ENCODE measurements around the gene NOS2. TPM values are rescaled to one million over a fixed set of nuclear protein-coding genes. Genes with fewer than 3 reads are reported as not detected.
A peak's percentile ranks its signal among the peaks of the same experiment; 100 is the strongest.

The NOS2 gene
- total RNA-seq, 1 experiment from 2014 or later: 0.35 TPM

GRCh38 chr17:27793906-27794569 lies 6.3 kb downstream of the NOS2 start:
- peaks cover 55% of the 10 kb centered on the region for H3K27me3 Mint-ChIP-seq (ENCODE audit: low read depth)
- Histone ChIP-seq H3K27ac (ENCODE audit: insufficient read length, low read depth, low read length) (no peak overlapping the region), H3K23ac (ENCODE audit: insufficient read length, low read depth, low read length) (no peak overlapping the region), H3K4me2 (ENCODE audit: insufficient read depth, insufficient read length, low read length) (peak overlapping the region; percentile 45), H3K27me3 (ENCODE audit: insufficient read depth, low read length) (peaks cover 5% of the 10 kb centered on the region; the same call in 1 of the 2 replicates), H4K5ac (ENCODE audit: insufficient read length, low read depth, low read length) (no peak overlapping the region), H3T11ph (ENCODE audit: low read length) (no peak overlapping the region), H3K23me2 (ENCODE audit: insufficient read length, low read depth, low read length, poor library complexity, severe bottlenecking) (peaks cover 8% of the 10 kb centered on the region), H2BK12ac (ENCODE audit: insufficient read length, low read depth, low read length) (no peak overlapping the region), H3K9me3 (ENCODE audit: control insufficient read depth, low read depth, low read length) (no peaks in the 10 kb centered on the region), H3K14ac (ENCODE audit: insufficient read depth, low read length) (no peak overlapping the region), H4K20me1 (ENCODE audit: control insufficient read depth, insufficient read depth, insufficient read length) (no peaks in the 10 kb centered on the region), H3K18ac (ENCODE audit: insufficient read length, low read depth, low read length) (no peak overlapping the region), H3K79me1 (ENCODE audit: insufficient read depth, low read depth, low read length, poor library complexity, severe bottlenecking) (no peaks in the 10 kb centered on the region), H3K4ac (ENCODE audit: low read depth, low read length) (no peak overlapping the region), H2BK120ac (ENCODE audit: low read depth, low read length, poor library complexity, severe bottlenecking) (no peak overlapping the region), H4K8ac (replicated peaks; ENCODE audit: insufficient read length, low read depth, low read length) (no peak overlapping the region), H2AFZ (ENCODE audit: low read length) (no peak overlapping the region), H4K91ac (ENCODE audit: insufficient read length, low read depth, low read length) (no peak overlapping the region), H3K56ac (ENCODE audit: insufficient read length, low read depth, low read length) (no peak overlapping the region), H3K79me2 (ENCODE audit: insufficient read depth, low read length) (no peaks in the 10 kb centered on the region), H3K9ac (ENCODE audit: extremely low read depth, insufficient read length, low read length) (no peak overlapping the region), H2AK5ac (ENCODE audit: insufficient read length, low read length) (no peak overlapping the region), H2BK5ac (ENCODE audit: insufficient read length, low read length) (no peak overlapping the region), H2BK15ac (ENCODE audit: low read depth, low read length) (no peak overlapping the region), H3K4me1 (ENCODE audit: insufficient read depth, low read length) (no peaks in the 10 kb centered on the region), H2BK20ac (ENCODE audit: low read depth, low read length, poor library complexity, severe bottlenecking) (no peak overlapping the region)
- H3K4me1 Mint-ChIP-seq: peaks cover 4 to 10% of the 10 kb centered on the region in 2 experiments
- no CpG with 5 or more reads among the region's 19 CpGs for WGBS (ENCODE audit: extremely low coverage, insufficient read length, low lambda C conversion rate)
- TF ChIP-seq CTCF (conservative IDR thresholded peaks at IDR 0.05): no peak
- peak overlapping the region; percentile 56 to 78 for H3K4me3 Mint-ChIP-seq
- no peak overlapping the region for H3K27ac Mint-ChIP-seq
- no peak for DNase-seq
- no peaks in the 10 kb centered on the region; a peak in 1 of 5 replicates for H3K9me3 Mint-ChIP-seq
- no peaks in the 10 kb centered on the region; a peak in 1 of 7 replicates for H3K36me3 Mint-ChIP-seq (ENCODE audit: insufficient read depth in 1 of 3, low read depth in 3 of 3)

Data from H9 (cell line).